CD4-positive, alpha-beta T cell treated with Interleukin-21 for 1 hour (primary cell): ENCODE data around the gene SRP19.
"Not testable (repeated sequence)": the region's sequence is repeated elsewhere in the genome, so short reads cannot be mapped to it uniquely, and the experiment has no call there.

Experiments
- DNase-seq: peaks from one replicate; pipeline ENCODE4 v3.0.0-alpha.2; 2020

SRP19 gene

GRCh38 chr5:112860929-112861637 is at the start of gene SRP19:
Gene SRP19, plus strand, starts transcription at chr5:112861287. Its CDS starts 90 bp downstream, at chr5:112861377.
- DNase-seq = peak; percentile 94

- no peak for DNase-seq
Measured at GRCh38 chr5:112812549-112812948, 48.5 kb upstream of the SRP19 start.

GRCh38 chr5:112820246-112820645 is 40.8 kb upstream of the SRP19 start:
- no peak for DNase-seq

GRCh38 chr5:112822456-112822855 is 38.6 kb upstream of the SRP19 start:
- no peak for DNase-seq

- no peak for DNase-seq
Measured at GRCh38 chr5:112823181-112823580, 37.9 kb upstream of the SRP19 start.

- DNase-seq = no peak
Measured at GRCh38 chr5:112823656-112824055, 37.4 kb upstream of the SRP19 start.

- DNase-seq = no peak
Measured at GRCh38 chr5:112824197-112824596, 36.9 kb upstream of the SRP19 start.

- DNase-seq = no peak
Measured at GRCh38 chr5:112830378-112830777, 30.7 kb upstream of the SRP19 start.

- DNase-seq = no peak
Measured at GRCh38 chr5:112833971-112834370, 27.1 kb upstream of the SRP19 start.

- no peak for DNase-seq
Measured at GRCh38 chr5:112844489-112844888, 16.6 kb upstream of the SRP19 start.

GRCh38 chr5:112846556-112846955 is 14.5 kb upstream of the SRP19 start:
- DNase-seq = no peak

- DNase-seq = no peak
Measured at GRCh38 chr5:112847306-112847705, 13.8 kb upstream of the SRP19 start.

GRCh38 chr5:112848116-112848811 is 12.8 kb upstream of the SRP19 start:
- peak; percentile 68 for DNase-seq

- no peak for DNase-seq
Measured at GRCh38 chr5:112849912-112850311, 11.2 kb upstream of the SRP19 start.

GRCh38 chr5:112854651-112855050 is 6.4 kb upstream of the SRP19 start:
- no peak for DNase-seq

GRCh38 chr5:112857866-112858265 is 3.2 kb upstream of the SRP19 start:
- DNase-seq = no peak

- not testable (repeated sequence) for DNase-seq
Measured at GRCh38 chr5:112860571-112860928, 537 bp upstream of the SRP19 start.

GRCh38 chr5:112861638-112861985 is 525 bp downstream of the SRP19 start:
- no peak for DNase-seq

- no peak for DNase-seq
Measured at GRCh38 chr5:112862085-112862484, 998 bp downstream of the SRP19 start.

- no peak for DNase-seq
Measured at GRCh38 chr5:112863549-112863948, 2.5 kb downstream of the SRP19 start.

GRCh38 chr5:112865128-112865527 is 4.0 kb downstream of the SRP19 start:
- DNase-seq = no peak

- DNase-seq = no peak
Measured at GRCh38 chr5:112866739-112867138, 5.7 kb downstream of the SRP19 start.

GRCh38 chr5:112867411-112867810 is 6.3 kb downstream of the SRP19 start:
- no peak for DNase-seq

GRCh38 chr5:112869948-112870347 is 8.9 kb downstream of the SRP19 start:
- DNase-seq = peak; percentile 27

GRCh38 chr5:112870966-112871365 is 9.9 kb downstream of the SRP19 start:
- no peak for DNase-seq
